Left kidney (tissue), 2 donors: ENCODE measurements around the gene KCNB1. TPM values are rescaled to one million over a fixed set of nuclear protein-coding genes. Genes with fewer than 3 reads are reported as not detected.
A peak's percentile ranks its signal among the peaks of the same experiment; 100 is the strongest.
"Not testable (repeated sequence)": the region's sequence is repeated elsewhere in the genome, so short reads cannot be mapped to it uniquely, and the experiment has no call there.

Source experiments
- DNase-seq: peaks from one replicate; pipeline ENCODE4 v3.0.0-alpha.2; 2013
- polyA plus RNA-seq: library from polyadenylated mRNA; unstranded; fragments of 120-200 nt; gene quantifications from one replicate; pipeline ENCODE4 v1.2.1, GENCODE V29; 2013; ENCODE audit not compliant: insufficient read length

The KCNB1 gene
- polyA plus RNA-seq, 1 donor: 0.85 TPM

DNA sequence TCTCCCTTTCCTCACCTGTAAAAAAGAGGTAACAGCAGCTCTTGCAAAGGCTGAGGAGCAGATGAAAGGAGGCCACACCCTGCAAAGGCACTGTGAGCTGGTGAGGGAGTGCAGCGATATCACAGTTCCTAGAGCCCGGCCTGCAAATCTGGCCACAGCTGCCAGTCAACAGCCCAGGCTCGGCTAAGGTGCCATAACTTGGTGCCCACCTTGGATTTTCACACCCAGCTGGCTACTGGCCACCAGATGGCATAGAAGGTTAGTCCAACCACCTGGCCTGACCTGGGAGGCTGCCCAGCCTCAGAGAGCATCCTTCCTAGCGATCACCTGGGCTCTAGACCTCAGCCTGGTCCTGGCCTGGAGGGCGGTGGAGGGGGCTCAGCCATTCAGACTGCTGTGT is 46.8 kb downstream of the KCNB1 start:
- no peak for DNase-seq

DNA sequence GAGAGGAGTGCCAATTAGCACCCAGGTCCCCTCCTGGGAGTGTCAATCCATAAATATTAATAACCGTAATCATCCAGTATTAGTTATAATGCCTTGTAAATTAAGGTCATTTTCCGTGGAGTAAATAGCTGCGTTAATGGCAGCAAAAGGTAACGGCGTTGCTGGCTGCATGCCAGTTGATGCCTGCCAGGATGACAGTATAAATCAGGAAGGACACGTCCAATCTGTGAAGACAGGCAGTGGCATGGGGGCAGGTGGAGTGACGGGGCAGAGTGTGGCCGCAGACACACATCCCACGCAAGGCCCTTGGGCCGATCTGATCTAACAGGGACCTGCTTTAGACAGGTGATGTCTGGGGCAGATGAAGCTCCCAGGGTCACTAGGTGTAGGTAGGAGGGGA is 49.1 kb downstream of the KCNB1 start:
- DNase-seq: no peak

DNA sequence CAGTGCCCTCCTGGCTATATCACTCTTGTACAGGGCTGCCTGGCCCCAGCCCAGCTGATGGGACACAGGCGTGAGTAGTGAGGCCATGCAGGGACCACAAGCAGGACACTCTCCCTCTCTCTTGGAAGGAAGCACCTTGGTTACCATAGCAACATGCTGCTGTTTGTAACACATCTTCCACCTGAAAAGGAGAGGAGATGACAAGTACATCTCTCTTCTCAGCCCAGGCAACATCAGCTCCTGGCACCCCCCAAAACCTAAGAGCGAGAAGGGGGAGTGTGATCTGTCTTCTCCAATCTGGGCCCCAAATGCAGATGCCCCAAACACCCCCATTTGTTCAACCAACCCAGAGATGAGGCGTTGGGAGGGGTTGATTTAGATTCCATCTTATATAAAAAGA is 49.9 kb downstream of the KCNB1 start:
- DNase-seq: no peak

DNA sequence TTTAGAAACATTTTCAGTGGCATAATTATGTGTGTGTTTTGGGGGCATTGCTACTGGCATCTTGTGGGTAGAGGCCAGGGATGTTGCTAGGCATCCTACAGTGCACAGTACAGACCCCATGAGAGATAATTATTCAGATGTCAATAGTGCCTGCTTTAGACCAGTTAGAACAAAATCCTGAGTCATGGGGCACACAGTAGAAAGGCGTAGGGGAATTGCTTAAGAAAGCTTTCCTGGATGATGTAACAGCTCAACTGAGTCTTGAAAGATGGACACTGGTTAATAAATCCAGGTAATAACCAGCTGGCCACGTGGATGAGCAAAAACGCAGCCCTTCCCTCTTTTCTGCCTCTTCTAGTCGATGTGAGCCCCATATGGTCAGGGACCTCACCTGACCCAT is 51.1 kb downstream of the KCNB1 start:
- no peak for DNase-seq

DNA sequence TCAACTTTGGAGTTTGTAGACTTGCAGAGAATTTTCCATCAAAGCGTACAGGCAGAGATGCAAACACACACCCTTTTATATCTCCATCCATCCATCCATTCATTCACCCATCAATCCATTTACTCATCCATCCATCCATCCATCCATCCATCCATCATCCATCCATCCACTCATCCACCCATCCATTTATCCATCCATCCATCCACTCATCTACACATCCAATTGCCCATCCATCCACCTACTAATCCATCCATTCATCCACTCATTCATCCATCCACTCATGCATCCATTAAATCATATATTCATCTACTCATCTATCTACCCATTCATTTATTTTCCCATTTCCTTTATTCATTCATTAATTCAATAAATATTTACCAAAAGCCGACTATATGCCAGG is 52.1 kb downstream of the KCNB1 start:
- DNase-seq: no peak

DNA sequence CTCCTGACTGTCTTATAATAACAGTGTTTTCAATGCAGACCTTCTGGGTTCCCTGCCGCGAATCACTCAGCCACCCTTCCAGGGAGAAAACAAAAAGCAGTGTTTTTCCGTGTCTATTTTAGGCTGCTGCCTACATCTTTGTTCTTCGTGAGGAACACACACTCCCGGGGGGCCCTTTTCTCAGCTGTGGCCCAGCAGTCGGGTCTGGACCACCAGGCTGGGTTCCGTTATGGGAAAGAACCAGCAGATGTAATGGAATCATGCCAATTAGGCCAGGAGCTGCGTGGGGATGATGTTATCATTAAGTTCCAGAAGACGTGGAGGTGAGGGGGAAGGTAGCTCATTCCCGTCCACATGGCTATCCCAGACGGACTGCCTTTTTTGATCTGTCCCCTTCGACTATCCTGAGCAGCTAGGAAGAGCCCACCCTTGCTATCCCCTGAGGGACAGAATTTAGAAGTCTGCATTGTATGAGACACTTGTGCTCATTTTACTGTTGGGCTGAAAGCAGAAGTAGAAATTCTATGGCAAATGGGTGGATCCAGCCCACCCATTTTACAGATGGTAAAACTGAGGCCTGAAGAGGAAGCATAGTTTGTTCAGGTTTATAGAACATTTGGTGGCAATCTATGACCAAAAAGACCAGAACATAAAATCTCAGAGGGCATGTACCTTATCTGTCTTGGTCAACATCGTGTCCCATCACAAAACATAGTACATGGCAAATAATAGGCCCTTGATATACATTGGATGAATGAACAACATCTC is 54.5 kb downstream of the KCNB1 start:
- no peak for DNase-seq

DNA sequence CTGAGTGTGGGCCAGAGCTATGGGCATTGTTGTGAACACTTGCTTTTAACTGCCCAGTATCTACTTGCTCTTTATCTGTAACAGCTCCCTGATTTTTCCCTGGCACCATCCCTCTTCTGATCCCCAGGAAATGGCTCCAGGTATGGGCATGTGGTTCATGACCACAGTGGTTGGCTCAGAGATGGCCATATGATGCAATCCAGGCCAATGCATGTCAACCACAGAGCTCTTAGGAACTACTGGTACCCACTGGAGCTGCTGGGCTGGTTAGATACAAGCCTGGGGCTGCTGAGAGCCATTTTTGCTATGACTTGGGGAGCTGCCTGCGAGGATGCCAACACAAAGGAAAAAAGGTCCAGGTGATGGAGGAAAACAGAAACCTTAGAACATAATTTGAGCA is 55.6 kb downstream of the KCNB1 start:
- no peak for DNase-seq

DNA sequence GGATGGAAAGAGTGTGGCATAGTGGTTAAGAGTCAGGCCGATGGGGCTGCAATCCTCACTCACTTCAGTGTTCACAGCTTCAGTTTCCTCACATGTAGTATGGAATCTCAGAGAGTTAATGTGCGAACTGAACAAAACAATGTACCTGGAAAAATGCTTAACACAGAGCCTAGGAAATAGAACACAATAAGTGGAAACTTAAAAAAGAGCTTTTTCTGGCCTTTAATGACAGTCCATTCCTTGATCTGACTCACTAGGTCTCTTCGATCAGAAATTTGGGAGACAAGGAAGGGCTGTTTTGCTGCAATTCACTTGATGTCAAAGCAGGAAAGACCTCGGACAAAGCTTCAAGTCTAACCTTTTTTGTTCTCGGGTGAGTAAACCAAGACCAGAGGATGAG is 56.1 kb downstream of the KCNB1 start:
- no peak for DNase-seq

DNA sequence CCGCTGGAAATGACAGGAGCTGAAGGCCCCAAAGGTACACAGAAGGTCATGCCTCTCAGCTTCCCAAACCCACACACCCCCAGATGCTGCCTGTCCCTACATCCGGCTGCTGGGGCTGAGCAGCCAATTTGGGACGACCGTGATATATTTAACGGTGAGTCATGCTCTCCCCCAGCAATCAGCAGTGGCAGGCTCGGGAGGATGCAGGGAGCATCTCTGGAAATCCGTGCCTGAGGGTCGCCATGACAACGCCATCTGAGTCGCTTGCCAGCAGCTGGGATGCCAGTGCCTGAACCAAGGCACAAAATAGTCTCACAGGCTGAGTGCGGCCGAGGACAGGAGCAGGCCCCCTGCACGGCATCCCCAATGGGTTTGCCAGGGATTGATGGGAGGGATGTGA is 57.9 kb downstream of the KCNB1 start:
- DNase-seq: no peak

DNA sequence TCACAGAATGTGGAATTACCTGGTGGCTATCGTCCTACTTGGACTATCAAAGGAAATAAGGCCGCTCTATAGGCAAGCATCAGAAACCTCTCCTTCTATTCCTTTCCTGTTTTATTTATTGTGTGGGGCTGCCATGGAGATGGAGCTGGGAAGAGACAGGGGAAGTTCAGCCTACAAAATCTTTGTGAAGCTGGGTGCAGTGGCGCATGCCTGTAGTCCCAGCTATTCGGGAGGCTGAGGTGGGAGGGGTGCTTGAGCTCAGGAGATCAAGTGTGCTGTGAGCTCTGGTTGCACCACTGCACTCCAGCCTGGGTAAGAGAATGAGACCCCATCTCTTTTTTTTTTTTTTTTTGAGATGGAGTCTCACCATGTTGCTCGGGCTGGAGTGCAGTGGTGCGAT is 60.3 kb downstream of the KCNB1 start:
- DNase-seq: peak; percentile 15

DNA sequence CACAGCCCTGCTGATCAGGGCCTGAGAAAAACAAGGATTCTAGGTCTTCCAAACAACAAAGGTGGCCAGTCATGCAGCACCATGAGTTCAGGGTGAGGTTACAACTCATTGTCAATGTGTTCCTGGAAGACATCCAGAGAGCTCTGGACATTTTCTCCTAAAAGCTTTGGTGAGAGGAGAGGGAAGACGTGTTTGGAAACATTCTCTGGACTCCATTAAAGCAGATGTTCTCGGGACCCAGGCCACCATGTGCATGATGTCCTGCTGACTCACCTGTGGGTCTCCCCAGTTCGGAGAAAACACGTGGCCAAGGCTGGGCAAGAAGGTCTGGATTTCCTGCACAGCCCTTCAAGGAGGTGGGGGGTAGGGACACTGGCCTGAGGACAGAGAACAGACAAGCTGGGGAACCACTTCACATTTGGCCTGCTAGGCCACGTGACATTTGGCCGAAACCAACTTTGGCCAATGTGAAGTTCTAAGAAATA is 61.6 kb downstream of the KCNB1 start:
- no peak for DNase-seq

DNA sequence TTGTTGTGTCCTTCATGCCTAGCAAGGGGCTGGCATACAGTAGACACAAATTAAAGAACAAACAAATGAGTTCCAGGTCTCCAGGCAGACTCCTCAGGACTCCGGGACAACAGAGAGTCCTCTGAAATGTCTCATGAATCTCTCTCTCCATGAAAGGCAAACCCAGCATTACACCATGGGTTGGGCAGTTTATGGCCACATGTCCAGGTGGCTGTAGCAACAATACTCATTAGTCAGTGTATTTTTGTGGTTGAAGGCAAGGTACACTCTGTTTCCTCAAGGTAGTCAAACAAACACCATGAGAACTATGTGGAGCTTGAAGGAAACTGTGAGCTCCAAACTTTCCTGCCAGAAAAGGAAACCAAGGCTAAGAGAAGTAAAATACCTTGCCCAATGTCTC is 62.2 kb downstream of the KCNB1 start:
- DNase-seq: no peak

DNA sequence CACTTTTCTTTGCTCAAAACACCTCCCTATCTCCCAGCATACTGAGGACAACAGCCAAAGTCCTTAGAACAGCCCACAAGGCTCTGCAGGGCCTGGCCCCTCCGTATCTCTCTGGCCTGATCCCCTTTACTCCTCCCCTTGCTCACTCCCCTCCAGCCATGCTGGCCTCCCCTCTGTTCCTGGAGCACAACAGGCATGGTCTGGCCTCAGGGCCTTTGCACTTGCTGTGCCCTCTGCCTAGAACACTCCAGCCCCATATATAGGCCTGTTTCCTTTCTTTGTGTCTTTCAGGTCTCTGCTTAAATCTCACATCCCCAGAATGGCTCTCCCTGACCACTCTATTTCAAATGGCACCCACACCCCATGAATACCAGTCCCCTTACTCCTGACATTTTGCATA is 62.7 kb downstream of the KCNB1 start:
- DNase-seq: no peak

DNA sequence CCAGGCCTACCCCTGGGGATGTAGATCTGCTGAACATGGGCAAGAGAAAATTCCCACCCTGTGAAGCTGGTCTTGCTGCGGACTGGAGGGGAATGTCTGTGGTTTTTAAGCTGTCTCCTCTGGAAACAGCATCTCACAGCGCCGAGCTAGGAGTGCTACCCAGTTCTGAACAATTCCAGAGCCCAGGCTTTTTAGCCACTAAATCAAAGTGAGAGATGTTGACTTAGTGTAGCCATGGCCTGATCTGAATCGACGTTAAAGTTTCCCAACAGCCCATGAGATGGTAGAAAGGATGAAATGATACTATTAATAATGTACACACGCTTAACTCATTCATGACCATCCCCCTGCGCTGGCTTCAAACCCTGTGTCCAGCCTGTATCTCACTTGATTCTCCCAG is 63.7 kb downstream of the KCNB1 start:
- no peak for DNase-seq

DNA sequence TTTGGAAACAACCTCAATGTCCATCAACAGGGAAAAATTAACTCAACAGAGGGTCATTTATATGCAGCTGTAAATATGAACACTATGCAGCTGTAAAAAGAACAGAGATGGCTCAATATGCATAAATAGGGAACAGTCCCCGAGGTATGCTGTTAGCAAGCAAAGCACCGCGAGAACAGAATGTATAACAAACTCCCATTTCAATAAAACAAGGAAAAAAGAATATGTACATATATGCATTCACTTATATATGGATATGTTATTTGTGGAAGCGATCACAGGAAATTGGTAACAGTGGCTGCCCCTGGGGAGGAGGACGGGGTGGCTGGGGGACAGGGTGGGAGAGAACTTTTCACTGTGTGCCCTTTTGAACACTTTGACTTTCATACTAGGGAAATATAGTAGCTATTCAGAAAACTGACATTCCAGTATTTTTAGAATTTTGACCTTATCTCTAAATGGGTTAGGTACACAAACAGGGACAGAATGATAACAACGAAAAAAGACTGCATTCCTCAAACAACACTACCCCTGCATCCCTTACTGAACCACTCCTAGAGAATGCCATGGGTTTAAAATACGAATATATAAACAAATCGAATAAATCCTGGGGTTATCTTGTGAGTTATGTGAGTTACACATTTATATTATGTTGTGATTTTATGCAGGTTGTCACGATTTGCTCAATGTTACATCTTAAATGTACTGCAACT is 64.5 kb downstream of the KCNB1 start:
- no peak for DNase-seq

DNA sequence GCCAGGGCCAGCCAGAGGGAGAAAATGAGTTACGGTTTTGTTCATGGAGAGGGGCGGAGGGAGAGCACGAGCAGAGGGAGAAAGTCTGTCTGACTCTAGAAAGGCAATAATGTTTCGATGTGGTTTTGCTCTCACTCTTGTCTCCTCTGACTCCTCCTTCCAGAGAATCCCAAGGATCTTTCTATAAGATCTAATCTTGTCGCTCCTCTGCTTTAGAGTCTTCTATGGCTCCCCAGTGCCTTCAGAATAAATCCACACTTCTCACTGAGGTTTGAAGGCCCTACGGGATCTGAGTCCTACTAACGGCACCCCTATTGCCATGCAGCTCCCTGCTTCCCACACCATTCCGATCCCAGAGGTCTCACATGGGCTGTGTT is 66.8 kb downstream of the KCNB1 start:
- DNase-seq: no peak

DNA sequence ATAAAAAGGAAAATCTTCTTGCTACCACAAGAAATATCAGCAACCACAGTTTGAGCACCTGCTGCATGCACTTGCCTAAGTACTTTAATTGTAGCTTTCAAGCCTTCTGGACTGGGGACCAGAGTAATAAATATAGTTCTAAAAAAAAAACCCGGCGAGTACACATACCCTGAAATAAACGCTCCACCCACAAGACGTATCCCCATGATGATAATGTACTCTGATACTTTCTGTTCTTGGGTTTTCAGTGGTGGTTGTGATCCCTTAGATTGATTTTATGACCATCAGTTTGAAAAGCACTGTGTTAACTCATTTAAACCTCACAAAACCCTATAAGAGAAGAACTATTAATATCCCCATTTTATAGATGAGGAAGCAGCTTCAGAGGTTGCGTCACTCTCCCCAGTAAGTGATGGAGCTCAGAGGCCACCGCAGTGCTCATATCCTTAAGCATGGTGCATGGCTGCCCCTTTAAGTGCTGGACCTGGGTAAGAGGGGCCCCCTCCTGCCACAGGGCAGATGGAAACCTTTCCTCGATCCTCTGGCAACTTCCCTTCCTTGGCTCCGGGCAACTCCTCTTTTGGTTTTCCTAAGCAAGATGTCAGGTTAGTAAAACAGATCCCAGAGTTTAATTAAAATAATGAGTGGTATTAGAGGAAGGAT is 67.3 kb downstream of the KCNB1 start:
- DNase-seq: no peak

DNA sequence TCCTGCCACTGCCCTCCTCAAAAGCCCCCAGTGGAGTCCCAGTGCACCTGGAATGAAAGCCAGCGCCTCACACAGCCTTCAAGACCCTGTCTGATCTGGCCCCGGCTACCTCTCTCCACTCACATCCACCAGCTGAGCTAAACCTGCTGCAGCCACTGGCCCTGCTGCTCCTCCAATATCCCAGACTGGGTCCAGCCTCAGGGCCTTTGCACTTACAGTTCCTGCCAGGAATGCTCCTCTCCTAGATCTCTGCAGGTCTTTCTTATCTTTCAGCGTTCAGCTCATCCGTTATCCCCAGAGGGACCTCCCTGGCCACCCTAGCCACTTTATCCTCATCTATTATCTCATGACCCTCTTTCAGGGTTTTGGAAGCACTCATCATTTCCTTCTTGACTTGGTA is 68.8 kb downstream of the KCNB1 start:
- no peak for DNase-seq

DNA sequence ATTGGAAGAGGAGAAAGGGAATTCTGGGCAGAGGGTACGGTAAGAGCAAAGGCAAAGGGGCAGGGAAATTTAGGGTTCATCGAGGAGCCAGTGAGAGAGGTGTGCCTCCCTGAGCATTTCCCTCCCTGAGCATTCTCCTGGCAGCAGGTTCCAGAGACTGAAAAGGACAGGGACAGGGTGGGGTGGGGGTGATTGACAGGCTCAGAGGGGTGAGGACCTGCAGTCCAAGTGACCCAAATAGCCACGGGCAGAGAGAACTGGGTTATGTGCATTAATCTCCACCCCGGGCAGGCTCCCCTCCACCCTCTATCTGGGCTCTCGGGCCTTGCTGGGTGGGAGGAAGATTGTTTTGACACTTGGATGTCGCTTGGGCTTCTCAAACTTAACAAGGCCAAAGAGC is 69.5 kb downstream of the KCNB1 start:
- DNase-seq: no peak

DNA sequence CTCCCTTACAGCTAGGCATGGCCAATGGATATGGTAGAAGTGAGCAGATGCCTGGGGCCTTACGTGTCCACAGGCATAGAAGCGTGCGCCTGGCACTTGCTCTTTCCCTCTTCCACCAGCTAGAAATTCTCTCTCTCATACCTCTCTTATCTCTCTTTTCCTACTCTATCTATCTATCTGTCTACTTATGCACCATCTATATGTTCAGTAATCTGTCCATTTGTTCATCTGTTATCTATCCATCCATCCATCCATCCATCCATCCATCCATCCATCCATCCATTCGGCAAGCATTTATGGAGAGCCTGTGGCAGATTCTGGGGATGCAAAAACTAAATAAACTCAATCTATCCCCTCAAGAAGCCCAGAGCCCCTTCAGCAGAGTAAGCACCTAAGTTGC is 70.2 kb downstream of the KCNB1 start:
- DNase-seq: no peak

DNA sequence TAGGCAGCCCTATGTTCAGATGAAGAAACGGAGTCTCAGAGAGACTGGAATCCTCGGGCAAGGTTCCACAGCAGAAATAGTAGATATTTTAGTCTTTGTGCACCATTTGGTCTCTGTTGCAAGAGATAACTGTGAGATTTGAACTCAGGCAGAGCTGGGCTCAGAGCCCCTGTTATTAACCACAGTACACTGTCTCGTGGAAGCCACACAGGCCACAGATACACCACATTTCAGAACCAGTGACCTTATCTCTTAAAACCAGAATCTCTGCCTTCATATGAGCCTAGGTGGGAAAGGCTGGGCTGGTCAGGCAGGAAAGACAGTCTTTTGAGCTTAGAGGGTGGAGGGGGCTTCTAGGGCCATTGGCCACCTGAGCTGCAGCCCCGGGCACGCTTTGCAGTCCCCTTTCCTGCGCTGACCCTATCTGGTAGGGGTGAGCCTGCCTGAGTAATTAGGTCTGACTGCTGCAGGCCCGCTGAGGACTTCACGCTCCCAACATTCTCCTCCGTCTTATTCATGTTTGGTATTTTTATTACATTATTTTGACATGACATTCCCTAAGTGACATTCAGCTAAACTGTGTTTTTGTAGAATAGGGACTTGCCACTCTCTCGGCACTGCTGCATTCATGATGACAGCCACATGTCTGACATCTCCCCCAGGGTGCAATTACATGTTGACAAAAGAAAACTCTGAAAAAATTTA is 71.1 kb downstream of the KCNB1 start:
- DNase-seq: no peak

DNA sequence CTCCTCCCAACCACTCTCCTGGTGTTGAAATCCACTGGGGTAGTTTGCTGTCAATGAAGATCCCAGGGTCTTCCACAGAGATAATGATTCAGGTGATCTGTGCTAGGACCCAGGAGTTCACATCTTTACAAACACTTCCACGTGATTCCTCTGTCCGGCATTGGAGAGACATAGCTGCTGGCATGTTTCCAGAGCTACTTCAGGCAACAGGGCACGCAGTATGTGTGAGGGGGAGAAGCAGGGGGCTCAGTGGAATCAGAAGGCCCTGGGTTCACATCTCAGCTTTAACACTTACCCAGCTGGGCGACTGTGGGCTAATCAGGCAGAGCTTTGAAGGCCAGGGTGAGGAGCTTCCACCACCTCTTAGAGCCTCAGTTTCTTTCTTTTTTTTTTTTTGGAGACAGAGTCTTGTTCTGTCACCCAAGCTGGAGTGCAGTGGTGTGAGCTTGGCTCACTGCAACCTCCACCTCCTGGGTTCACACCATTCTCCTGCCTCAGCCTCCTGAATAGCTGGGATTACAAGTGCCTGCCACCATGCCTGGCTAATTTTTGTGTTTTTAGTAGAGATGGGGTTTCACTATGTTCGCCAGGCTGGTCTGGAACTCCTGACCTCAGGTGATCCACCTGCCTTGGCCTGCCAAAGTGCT is 72.4 kb downstream of the KCNB1 start:
- DNase-seq: not testable (repeated sequence)
